GM12873 (cell line): ENCODE data around the gene DGLUCY.

Experiments used
- CTCF ChIP-seq: IDR thresholded peaks from 2 replicates; pipeline ENCODE4 v1.5.1; 2012; ENCODE audit warnings: low read depth, mild to moderate bottlenecking, moderate library complexity, low read length, control low read depth; ENCODE audit not compliant: insufficient read depth; ENCODE audit errors: missing control alignments

The DGLUCY gene

DNA sequence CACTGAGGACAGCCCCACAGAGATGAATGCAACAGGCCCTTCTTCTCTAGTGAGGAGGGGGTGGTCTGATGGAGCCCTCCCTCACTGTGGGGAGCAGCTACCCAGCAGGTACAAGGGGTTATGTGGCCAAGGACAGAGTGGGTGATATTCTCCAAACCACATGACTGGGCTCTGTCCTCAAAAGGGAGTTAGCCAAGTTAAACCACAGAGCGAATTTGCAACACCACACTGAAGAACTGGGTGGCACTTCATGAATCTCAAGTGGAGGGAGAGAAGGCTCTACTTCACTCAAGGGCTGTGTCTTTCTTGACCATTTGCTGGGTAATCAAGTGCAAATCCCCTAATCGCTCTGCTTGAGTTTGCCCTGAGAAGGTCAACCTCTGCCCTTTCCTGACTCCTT lies 118.2 kb downstream of the DGLUCY start:
- no peak for TF ChIP-seq CTCF

DNA sequence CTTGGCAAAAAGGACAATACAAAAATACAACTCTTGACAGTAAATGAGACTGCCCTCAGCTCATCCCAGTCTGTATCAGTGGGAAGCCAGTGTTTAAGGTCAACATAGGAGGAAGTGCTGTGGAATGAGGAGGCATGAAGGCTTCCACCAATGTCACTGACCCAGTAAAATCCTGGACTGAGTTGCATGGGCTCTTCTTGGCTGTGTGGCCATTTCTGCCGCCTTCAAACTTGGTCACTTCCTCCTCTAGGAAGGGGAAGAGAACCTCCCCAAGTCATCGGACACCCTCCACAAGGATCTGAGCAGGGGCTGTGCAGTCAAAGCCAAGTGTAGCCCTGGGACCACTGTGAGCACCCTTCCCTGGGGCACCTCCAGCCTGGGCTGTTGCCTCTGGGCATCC lies 118.7 kb downstream of the DGLUCY start:
- no peak for TF ChIP-seq CTCF

DNA sequence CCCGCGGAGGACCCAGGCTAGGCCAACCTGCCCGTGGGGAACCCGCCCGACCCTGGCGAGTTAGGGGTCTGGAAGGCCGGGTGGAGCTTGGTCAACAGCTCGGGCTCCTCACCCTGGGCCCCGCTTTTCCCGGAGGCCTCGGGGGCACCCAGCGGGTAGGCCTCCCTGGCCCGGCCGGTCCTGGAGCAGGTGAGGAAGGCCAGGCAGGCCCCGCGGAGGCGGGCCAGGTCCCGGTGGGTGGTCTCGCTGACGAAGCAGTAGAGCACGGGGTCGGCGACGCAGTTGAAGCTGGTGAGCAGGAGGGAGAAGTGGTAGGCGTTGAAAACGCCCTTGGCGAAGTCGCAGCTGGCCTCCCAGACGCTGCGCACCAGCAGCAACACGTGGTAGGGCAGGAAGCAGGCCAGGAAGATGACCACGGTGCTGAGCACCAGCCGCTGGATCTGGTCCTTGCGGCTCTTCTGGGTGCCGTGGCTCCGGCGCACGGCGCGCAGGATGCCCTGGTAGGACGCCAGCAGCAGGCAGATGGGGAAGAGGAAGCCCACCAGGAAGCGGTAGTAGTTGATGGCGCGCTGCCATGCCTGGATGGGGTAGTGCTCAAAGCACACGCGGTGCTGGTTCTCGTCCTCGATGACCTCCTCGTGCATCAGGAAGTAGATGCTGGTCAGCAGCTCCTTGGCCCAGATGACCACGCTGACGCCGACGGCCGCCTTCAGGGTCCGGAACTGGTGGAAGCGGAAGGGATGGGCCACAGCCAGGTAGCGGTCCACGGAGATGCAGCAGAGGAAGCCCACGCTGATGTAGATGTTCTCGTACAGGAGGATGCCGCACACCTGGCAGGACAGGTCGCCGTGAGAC lies 120.3 kb downstream of the DGLUCY start:
- no peak for TF ChIP-seq CTCF

- TF ChIP-seq CTCF: no peak
Observed at GRCh38 chr14:91234791-91235114, 120.9 kb downstream of the DGLUCY start.

GRCh38 chr14:91235841-91236240 lies 122.0 kb downstream of the DGLUCY start:
- TF ChIP-seq CTCF: no peak

- no peak for TF ChIP-seq CTCF
Observed at GRCh38 chr14:91237219-91237618, 123.3 kb downstream of the DGLUCY start.

- TF ChIP-seq CTCF: no peak
Observed at GRCh38 chr14:91238085-91238484, 124.2 kb downstream of the DGLUCY start.
